NOMO-1 (cell line): ENCODE data around the gene CRADD.
A peak's percentile ranks its signal among the peaks of the same experiment; 100 is the strongest.

Experiments used
- DNase-seq, 2 experiments: peaks; one replicate each; lab custom pipeline; 2025; ENCODE audit not compliant: unreplicated experiment in 2 of 2; lab: John Stamatoyannopoulos, UW

The CRADD gene

DNA sequence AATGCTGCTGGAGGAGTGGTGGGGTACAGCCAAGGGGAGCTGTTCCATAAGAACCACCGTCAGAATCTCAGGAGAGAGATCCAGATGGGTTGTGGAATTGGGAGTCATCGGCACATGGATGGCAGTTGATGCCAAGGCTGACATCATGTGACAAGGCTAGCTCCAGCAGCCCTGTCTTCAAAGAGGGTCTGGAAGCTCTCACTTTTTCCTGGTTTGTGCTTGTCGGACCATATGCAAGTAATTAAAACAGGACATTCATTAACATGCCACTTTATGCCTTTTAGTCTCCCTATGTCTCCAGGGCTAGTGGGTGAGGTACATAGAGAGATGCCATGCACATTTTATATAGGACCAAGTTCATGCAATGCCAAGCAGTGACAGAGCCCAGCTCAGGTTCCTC, 211.8 kb downstream of the CRADD start:
- no peak for DNase-seq

DNA sequence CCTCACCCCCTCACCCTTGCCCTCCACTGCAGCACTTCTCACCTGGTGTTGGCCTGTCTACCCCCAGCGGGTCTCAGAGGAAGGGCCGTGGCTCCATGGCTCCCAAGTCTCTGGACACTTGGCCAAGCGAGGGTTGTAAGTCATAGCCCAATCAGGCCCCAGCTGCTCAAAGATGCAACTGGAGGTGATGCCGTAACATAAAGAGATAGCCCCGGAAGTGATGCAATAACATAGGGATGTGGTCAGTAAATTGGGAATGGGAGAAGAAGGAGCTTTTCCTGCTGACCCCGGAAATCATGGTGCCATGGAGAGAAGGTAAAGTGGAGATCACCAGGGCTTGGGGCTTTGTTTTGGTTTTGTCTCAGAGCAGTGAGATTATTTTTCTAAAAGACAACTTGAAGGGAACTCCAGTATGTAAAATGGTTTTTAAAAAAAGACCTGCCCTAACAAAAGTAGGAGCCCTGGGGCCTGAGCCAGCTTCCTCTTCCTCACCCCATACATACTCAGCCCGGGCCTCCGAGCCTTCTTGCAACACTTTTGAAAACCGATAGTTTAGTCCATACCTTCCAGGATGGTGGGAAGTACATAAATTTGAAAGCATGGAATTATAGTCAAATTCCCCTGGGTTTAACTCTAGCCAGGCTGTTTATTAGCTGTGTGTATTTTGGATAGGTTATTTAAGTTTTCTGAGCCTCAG, 212.5 kb downstream of the CRADD start:
- peak; percentile 66 to 75 for DNase-seq

DNA sequence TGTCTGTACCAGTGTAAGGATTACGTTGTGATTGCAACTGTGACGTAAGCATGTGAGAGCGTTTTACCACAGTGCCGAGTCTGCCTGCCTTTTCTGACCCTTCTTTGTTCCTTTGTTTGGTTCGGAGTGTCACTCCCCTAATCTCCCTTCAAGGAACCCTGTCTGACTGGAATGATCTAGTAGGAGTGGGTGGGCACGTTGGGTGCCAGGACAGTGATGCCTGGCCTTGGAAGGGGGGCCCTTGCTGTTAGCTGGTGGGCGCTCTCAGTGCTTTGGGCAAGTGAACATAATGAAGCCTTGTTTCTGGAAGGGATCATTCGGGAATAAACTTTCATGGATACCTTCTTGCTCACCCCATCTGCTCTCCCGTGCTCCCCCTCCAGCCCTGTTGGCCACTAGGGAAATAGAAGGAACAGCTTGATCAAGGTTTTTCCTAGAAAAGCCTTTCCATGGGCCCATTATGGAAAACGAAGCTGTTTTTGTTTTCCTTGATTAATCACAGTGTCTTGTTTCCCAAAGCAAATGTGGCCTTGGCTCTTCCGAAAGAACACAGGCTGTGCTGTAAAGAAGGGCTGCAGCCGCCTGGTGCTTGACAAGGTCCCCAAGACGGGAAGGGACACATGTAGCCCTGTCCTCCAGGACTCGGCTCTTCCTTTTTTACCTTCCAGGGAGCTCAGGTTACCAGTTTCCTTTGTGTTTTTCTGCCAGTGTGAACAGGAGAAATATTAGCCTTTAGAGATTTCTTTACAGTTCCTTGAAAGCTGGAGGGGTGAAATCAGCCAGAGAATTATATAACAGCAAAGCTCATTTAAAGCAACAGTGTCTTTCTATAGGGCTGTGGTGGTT, 215.5 kb downstream of the CRADD start:
- no peak for DNase-seq

DNA sequence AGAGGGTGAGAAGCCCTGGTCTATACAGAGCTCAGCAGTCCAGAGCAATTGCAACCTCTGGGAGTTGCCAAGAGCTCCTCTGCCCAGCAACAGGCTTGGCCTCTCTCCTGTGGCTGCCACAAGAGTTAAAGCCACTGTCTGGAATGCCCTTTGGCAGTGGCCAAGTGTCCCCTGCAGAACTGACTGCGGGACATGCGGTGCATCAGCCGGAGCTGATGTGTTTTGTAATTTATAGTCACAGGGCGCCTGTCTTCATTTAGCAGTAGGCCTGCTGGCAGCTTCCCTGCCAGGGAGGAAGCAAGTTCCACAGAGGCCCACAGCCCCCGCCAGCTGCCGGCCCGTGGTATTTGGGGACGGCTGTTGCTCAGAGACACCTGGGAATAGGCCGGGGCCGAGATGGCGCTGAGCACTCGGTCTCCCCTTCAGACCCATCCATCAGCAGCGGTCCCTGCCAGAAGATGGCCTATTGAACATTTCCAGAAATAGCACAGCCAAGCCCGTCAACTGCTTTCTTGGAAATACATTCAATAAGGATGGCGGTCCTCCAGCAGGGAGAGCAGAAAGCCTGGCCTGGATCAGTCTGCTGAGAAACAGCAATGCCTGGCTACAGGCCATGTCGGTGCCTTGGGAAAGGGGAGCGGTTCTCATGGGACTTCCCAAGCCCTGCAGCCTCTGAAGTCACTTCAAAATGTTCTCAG, 217.4 kb downstream of the CRADD start:
- DNase-seq, result peak; percentile 26 to 47

DNA sequence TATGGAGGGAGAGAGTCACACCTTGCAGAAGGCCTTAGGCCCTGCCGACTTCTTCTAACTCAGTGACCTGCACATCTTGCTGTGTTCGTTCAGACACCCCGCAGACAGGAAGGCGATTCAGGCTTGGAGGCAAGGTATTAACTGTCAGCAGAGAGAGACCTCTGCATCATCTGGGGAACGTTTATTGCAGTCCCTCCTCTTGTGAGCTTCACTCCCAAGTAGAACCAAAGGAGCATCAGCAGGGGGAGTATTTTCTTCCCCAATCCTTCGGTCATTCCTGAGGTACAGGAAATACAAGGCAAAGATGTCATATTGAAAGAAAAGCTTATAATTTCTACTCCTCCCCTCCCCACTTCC, 217.9 kb downstream of the CRADD start:
- no peak for DNase-seq

DNA sequence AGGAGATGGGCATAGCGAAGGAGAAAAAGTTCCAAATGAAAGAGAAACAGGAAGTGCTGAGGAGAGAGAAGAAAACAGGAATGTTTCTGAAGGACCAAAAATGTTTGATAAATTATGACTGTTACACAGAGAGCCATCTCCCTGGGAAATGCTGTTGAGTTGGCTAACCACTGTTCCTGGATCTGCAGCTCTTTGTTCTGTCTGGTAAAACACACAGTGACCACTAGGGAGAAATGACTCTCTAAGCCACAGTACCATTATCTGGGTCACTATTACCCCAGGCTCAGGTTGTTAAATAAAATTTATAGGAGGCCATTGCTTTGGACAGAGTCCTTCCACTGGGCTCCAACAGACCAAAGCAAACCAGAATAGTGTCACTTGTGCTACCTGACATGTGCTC, 219.3 kb downstream of the CRADD start:
- no peak for DNase-seq

DNA sequence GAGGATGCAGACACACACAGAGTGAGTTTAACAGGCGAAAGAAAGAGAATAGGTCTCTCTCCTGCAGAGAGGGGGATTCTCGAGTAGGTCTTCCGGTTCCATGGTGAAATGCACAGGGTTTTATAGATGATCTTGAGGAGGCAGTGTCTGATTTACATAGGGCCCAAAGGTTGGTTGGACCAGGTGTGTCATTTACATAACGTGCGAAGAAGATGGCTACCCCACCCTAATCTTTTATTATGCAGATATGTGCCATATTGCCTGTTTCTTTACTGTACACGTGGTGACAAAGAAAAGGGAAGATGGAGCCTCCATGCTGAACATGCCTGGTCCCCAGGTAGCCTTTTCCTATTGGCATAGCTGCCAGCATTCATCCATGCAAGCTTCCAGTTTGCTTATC, 219.8 kb downstream of the CRADD start:
- DNase-seq, result no peak

DNA sequence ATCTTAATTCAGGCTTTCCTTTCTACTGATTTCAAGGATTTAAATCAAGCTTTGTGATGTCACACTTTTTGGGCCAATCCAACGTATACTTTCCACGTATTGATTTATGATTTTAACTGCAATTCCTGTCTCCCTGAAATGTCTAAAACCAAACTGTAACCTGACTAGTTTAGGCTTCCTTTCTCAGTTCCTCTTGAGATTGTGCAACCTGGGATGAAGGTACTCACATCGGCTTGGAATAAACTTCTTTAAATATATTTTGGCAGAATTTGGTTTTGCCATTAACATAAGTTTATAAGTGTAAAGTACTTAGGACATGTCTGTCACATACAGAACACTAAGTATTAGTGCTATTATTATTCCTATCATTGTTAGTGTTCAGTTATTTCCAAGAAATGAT, 224.6 kb downstream of the CRADD start:
- DNase-seq, result peak; percentile 20 to 41

DNA sequence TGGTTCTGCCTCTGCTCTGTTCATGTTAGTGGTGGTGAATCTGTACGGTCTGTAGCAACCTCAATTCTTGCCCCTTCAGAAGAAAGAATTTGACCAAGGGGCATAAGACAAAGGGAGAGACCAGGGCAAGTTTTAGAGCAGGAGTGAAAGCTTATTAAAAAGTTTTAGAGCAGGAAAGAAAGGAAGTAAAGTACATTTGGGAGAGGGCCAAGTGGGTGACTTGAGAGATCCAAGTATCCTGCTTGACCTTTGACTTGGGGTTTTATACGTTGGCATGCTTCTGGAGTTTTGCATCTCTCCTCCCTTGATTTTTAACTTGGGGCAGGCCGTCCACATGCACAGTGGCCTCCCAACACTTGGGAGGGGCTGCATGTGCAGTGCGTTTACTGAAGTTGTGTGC, 225.0 kb downstream of the CRADD start:
- DNase-seq, result no peak

DNA sequence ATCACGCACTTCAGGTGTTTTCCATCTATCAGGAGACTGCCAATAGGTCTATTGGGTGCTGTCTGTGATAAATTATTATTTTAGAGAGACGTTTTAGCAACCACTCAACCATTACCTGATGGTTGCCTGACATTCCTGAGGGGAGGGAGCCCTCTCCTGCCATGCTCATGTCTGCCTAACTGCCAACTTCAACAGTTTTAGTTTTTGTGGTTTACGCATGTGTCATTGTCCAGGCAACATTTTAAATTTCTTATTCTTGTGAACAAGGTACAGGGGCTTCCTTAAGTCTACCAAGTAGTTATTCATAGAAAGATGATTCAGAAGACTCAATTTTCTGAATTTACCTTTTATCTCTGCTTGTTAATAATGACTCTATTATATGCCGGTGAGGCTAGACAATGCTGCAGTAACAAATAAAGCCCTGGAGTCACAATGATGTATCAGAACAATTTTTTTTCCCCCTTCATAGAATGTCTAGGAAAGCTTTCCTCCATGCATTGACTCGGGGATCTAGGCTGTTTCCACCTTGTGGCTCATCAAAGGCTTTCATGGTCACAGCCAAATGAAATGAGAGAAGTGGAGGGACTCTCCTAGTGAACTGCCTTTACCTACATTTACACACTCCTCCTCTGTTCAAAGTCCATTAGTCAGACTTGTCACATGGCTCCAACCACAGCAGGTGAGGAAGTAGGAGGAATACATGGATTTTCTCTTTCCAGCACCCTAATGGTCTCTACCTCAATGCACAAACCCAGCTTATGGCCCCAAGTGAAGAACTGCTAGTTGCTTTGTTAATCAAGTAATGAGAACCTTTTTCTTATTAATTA, 225.8 kb downstream of the CRADD start:
- DNase-seq, result peak in 1 of 2 experiments; percentile 31

DNA sequence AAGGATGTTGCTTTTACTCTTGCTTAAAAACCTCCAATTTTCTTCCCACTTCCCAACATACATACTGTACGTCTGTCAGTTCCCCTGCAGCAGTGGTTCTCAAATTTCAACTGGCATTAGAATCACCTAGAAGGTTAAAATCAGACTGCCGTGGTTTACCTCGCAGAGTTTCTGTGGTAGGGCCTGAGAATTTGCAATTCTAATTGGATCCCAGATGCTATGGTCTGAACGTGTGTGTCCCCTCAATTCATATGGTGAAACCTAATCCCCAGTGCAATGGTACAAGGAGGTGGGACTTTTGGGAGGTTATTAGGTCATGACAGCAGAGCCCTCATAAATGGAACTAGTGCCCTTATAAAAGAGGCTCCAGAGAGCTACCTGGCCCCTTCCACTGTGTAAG, 226.9 kb downstream of the CRADD start:
- DNase-seq, result no peak

DNA sequence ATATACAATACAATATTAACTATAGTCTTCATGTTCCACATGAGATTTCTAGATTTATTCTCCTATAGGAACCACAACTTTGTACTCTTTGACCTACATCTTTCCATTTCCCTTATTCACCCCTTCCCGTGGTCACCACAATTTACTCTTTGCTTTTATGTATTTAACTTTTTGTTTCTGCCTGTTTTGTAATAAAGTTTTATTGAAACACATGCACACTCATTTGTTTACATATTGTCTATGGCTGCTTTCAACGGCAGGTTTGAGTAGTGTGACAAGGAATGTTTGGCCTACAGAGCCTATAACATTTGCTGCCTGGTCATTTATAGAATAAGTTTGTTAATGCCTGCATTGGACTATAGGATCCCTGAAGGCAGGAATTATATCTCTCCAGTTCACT, 231.1 kb downstream of the CRADD start:
- DNase-seq, result no peak

DNA sequence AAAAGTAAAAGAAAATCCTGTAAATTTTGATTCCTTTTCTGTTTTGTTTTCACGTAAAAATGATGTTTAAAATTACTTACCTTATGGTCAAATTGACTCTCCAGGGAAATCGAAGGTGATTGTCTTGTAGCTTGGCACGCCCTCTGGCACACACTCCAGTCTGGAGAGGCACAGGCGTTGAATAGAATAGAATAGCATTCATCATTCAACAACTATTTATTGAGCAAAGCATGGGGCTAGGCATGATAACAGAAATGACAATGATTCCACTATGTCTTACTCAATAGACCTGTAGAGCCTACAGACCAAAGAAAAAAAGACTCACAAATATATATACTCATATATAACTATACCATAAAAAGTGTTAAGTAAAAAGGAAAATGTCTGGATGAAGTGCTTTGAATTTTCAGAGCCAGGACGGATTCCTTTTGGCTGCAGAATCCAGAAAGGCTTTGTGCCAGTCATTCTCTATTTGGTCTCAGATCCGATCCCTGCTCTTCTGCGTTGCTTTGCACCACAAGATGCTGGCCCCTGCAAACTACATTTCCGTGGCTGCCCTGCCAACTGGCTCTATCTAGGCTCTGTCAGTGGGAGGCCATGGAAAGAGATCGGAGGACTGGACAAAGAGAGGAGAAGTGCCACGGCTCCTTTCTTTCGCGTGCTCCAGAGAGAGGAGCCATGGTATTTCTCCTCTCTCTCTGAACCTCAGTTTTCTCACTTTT, 231.8 kb downstream of the CRADD start:
- no peak for DNase-seq

DNA sequence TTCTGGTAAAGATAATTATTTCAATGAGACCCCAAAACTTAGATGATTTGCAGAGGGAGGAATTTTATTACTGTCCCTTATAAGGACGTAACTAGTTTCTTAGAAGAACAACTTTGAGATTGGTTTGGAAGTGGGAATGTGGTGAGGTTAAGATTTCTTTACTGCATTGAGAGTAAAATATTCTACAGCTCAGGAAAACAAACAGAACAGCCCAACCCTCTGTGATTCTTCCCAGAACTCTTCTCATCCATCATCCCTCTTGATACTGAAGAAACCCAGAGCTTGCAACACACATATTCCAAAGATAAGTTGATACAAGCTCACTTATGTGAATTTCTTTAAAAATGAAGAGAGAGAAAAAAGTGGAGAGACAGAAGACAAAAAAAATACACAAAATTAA, 234.2 kb downstream of the CRADD start:
- no peak for DNase-seq

DNA sequence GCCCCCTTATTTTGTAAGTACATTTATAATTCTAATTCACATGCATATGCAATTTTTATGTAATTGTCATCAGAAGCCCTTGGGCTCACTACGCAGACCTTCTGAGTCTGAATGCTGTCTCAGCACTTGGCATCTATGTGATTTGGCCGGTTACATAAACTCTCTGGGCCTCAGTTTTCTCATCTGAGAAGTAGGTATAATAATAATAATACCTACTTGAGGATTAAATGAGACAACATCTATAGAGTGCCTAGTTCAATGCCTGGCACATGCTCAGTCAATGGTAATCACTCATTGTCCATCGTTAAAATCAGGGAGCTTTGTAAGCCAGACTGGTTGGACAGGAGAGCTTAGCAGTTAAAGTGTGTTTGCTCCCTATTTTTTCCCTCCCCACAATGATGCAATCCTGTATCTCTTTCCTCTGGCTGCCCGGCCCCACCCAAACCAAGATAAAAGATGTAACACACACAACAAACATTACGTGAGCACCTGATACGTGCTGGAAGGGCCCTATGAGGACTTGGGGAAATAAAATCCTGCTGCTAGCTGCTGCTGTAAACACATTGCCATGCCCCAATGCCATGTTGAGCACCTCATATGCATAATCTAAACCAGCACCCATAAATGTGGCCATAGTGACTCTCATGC, 235.0 kb downstream of the CRADD start:
- DNase-seq, result no peak

DNA sequence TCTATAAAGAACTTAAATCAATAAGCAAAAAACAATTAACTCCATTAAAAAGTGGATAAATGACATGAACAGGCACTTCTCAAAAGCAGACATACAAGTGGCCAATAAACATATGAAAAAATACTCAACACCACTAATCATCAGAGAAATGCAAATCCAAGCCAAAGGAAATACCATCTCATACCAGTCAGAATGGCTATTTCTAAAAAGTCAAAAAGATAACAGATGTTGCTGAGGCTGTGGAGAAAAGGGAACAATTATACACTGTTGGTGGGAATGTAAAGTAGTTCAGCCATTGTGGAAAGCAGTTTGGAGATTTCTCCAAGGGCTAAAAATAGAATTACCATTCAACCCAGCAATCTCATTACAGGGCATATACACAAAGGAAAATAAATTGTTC, 236.7 kb downstream of the CRADD start:
- no peak for DNase-seq

DNA sequence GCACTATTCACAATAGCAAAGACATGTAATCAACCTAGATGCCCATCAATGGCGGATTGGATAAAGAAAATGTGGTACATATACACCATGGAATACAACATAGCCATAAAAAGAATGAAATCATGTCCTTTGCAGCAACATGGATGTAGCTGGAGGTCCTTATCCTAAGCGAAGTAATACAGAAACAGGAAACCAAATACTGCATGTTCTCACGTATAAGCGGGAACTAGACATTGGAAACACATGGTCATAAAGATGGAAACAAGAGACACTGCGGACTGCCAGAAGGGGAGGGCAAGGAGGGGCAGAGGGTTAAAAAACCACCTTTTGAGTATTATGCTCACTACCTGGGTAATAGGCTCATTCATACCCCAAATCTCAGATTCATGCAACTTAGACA, 237.1 kb downstream of the CRADD start:
- no peak for DNase-seq

DNA sequence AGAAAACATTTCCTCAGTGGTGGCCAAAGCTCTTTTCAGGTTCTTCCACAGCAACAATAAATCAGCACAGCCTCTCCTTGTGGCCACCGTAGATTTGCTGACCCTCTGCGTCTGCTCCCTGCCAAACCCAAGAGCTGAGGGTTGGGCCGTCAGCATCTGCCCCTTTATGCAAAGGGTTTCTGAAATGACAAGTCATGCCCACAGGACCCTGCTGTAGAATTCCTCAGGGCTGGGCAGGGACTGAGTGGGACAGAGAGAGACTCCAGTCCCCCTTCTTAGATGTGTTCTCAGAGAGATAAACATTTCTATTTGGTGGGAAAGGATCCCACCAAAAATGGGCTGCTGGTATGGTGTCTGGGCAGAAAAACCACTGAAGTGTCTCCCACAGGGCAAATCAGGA, 238.2 kb downstream of the CRADD start:
- no peak for DNase-seq

DNA sequence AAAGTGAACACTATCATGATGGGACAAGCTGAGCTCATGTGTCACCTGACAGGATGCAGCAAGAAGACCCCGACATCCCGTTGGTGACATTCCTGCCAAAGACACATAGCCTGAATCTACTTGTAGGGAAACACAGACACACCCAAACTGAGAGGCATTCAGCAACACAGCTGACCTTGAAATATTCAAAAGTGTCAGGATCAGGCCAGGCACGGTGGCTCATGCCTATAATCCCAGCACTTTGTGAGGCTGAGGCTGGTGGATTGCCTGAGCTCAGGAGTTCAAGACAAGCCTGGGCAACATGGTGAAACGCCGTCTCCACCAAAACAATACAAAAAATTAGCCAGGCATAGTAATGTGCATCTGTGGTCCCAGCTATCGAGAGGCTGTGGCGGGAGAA, 239.2 kb downstream of the CRADD start:
- DNase-seq, result no peak

DNA sequence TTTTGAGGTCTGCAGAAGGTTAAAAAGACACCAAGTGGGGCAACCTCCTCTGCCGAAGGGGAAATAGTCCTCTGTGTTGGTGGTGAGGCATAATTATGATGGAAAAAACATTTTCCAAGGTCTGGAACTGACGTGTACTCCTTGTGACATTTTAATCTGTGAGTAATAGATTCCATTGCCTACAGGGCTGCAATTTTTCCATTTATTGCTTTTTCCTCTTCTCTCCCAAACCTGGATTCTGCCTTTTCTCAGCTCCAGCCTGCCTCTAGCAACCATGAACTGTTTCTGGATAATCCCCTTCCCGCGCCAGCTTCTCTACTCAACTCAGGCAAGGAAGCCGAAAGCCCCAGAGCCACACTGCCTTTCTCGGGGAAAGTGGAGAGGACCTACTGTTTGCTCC, 241.1 kb downstream of the CRADD start:
- DNase-seq, result no peak
